ENCODE results near the gene OBSCN.
"Not testable (repeated sequence)": the region's sequence is repeated elsewhere in the genome, so short reads cannot be mapped to it uniquely, and the experiment has no call there.

OBSCN gene

GRCh38 chr1:228211531-228212414 lies 3.9 kb downstream of the OBSCN start:
- FAIRE-seq: no peak
- DNase-seq (ENCODE audit: low spot score): no peak

- no peak for FAIRE-seq
- no peak for DNase-seq (ENCODE audit: low spot score)
Observed at GRCh38 chr1:228212415-228212965, 4.6 kb downstream of the OBSCN start.

GRCh38 chr1:228212966-228213844 lies 5.4 kb downstream of the OBSCN start:
- peak; percentile 97 for DNase-seq (ENCODE audit: low spot score)
- peak; percentile 98 for FAIRE-seq

- FAIRE-seq (peak; percentile 32), DNase-seq (ENCODE audit: low spot score) (no peak)
Observed at GRCh38 chr1:228213917-228214808, 6.3 kb downstream of the OBSCN start.

- DNase-seq (ENCODE audit: low spot score) (no peak), FAIRE-seq (no peak)
Observed at GRCh38 chr1:228214921-228215662, 7.2 kb downstream of the OBSCN start.

GRCh38 chr1:228215663-228216116 lies 7.8 kb downstream of the OBSCN start:
- FAIRE-seq (no peak), DNase-seq (ENCODE audit: low spot score) (no peak)

- no peak for FAIRE-seq
- no peak for DNase-seq (ENCODE audit: low spot score)
Observed at GRCh38 chr1:228216371-228217320, 8.8 kb downstream of the OBSCN start.

- DNase-seq (ENCODE audit: low spot score) (no peak), FAIRE-seq (no peak)
Observed at GRCh38 chr1:228217551-228218344, 9.9 kb downstream of the OBSCN start.

GRCh38 chr1:228218513-228219244 lies 10.8 kb downstream of the OBSCN start:
- FAIRE-seq (no peak), DNase-seq (ENCODE audit: low spot score) (no peak)

GRCh38 chr1:228219245-228219961 lies 11.6 kb downstream of the OBSCN start:
- DNase-seq (ENCODE audit: low spot score) (no peak), FAIRE-seq (no peak)

GRCh38 chr1:228219962-228220780 lies 12.3 kb downstream of the OBSCN start:
- DNase-seq (ENCODE audit: low spot score): no peak
- FAIRE-seq: no peak

GRCh38 chr1:228221097-228221496 lies 13.3 kb downstream of the OBSCN start:
- FAIRE-seq; DNase-seq (ENCODE audit: low spot score): not testable (repeated sequence)

- no peak for FAIRE-seq
- DNase-seq (ENCODE audit: low spot score): no peak
Observed at GRCh38 chr1:228222548-228222947, 14.7 kb downstream of the OBSCN start.

GRCh38 chr1:228224198-228225164 lies 16.6 kb downstream of the OBSCN start:
- DNase-seq (ENCODE audit: low spot score) (no peak), FAIRE-seq (no peak)

All from urothelium cell line (cell line).